ENCODE results near the gene DUSP8. TPM values are rescaled to one million over a fixed set of nuclear protein-coding genes. Genes with fewer than 3 reads are reported as not detected.
"Not testable (repeated sequence)": the region's sequence is repeated elsewhere in the genome, so short reads cannot be mapped to it uniquely, and the experiment has no call there.

The DUSP8 gene
- total RNA-seq, 2 experiments from 2014 or later, result 1.3 to 2.8 TPM

DNA sequence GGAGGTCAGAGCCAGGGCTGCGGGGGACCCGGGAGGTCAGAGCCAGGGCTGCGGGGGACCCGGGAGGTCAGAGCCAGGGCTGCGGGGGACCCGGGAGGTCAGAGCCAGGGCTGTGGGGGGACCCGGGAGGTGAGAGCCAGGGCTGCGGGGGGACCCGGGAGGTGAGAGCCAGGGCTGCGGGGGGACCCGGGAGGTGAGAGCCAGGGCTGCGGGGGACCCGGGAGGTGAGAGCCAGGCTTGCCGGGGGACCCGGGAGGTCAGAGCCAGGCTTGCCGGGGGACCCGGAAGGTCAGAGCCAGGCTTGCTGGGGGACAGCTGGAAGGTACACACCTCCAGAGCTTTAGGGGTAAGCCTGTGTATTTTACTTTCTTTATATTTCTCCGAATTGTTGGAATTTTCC lies 61.7 kb downstream of the DUSP8 start:
- H3K27me3 Mint-ChIP-seq; CTCF ChIA-PET; ATAC-seq; H3K4me3 Mint-ChIP-seq; H3K36me3 Mint-ChIP-seq (ENCODE audit: low read depth); POLR2A ChIA-PET; H3K9me3 Mint-ChIP-seq (ENCODE audit: low read depth); DNase-seq; H3K27ac Mint-ChIP-seq: not testable (repeated sequence)
- H3K4me1 Mint-ChIP-seq, result peaks cover 35% of the 10 kb centered on the region
- intact Hi-C loops (cut with DNase I, micrococcal nuclease), result loop anchor here (10.0 kb wide), 2 partner anchors 246 to 666 kb away; partner anchors contain the start of genes POLR2L (in 1 of the 2) and TSPAN4 (in 1 of the 2)

- DNase-seq (no peak), ATAC-seq (no peak)
- Mint-ChIP-seq H3K27me3 (no peaks in the 10 kb centered on the region), H3K36me3 (ENCODE audit: low read depth) (no peaks in the 10 kb centered on the region), H3K4me3 (no peak overlapping the region), H3K9me3 (ENCODE audit: low read depth) (no peaks in the 10 kb centered on the region), H3K27ac (no peak overlapping the region), H3K4me1 (peaks cover 32% of the 10 kb centered on the region)
- ChIA-PET POLR2A (no interaction called here), CTCF (no interaction called here)
- intact Hi-C loops (cut with DNase I, micrococcal nuclease), result loop anchor here (10.0 kb wide), 2 partner anchors 245 to 665 kb away; partner anchors contain the start of genes POLR2L (in 1 of the 2) and TSPAN4 (in 1 of the 2)
These were observed 62.3 kb downstream of the DUSP8 start for GRCh38 chr11:1509626-1510255.

DNA sequence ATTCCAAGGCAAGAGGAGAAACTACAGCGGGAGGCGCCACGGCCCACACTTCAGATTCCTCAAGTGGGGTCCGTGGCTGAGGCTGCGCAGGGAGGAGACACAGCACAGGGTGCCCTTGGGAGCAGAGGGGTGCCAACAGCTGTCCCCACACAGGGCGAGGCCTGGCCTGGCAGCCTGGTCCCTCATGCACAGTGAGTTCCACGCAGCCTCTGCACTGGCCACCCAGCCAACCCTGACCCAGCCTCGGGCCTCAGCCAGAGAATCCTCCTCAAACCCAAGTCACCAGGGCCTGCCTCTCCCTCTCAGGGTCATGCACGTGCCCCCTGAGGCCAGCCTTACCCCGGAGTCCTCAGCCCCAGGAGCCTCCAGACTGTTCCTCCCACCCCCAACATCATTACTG lies 63.1 kb downstream of the DUSP8 start:
- no peak for ATAC-seq
- no peaks in the 10 kb centered on the region for H3K9me3 Mint-ChIP-seq (ENCODE audit: low read depth)
- CTCF ChIA-PET, result no interaction called here
- H3K36me3 Mint-ChIP-seq (ENCODE audit: low read depth), result no peaks in the 10 kb centered on the region
- no peak for DNase-seq
- H3K27me3 Mint-ChIP-seq, result no peaks in the 10 kb centered on the region
- no peak overlapping the region for H3K27ac Mint-ChIP-seq
- intact Hi-C loops (cut with DNase I, micrococcal nuclease), result no loop called here
- POLR2A ChIA-PET, result no interaction called here
- H3K4me1 Mint-ChIP-seq, result peaks cover 30% of the 10 kb centered on the region
- no peak overlapping the region for H3K4me3 Mint-ChIP-seq

DNA sequence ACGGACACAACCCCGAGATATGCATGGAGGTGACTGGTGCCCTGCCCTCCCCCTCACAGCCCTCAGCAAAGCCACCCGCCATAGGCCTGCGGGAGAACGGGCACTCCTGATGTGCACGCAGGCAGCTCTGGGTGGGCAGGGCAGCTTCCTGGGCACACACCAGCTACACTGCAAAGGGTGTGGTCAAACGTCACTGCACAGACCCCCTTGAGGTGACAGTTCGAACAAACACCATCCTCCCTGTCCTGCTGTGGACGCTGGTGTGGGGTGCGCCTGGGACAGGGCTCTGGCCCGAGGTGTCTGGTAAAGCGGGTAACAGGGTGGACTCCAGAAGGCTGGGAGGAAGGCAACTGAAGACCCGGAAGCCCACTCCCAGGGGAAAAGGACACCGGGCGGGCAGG lies 63.6 kb downstream of the DUSP8 start:
- intact Hi-C loops (cut with DNase I, micrococcal nuclease), result no loop called here
- H3K27me3 Mint-ChIP-seq, result no peaks in the 10 kb centered on the region
- CTCF ChIA-PET, result no interaction called here
- no peak overlapping the region for H3K4me3 Mint-ChIP-seq
- H3K4me1 Mint-ChIP-seq, result peaks cover 28% of the 10 kb centered on the region
- DNase-seq, result no peak
- no peaks in the 10 kb centered on the region for H3K36me3 Mint-ChIP-seq (ENCODE audit: low read depth)
- POLR2A ChIA-PET, result no interaction called here
- no peaks in the 10 kb centered on the region for H3K9me3 Mint-ChIP-seq (ENCODE audit: low read depth)
- ATAC-seq, result no peak
- no peak overlapping the region for H3K27ac Mint-ChIP-seq

DNA sequence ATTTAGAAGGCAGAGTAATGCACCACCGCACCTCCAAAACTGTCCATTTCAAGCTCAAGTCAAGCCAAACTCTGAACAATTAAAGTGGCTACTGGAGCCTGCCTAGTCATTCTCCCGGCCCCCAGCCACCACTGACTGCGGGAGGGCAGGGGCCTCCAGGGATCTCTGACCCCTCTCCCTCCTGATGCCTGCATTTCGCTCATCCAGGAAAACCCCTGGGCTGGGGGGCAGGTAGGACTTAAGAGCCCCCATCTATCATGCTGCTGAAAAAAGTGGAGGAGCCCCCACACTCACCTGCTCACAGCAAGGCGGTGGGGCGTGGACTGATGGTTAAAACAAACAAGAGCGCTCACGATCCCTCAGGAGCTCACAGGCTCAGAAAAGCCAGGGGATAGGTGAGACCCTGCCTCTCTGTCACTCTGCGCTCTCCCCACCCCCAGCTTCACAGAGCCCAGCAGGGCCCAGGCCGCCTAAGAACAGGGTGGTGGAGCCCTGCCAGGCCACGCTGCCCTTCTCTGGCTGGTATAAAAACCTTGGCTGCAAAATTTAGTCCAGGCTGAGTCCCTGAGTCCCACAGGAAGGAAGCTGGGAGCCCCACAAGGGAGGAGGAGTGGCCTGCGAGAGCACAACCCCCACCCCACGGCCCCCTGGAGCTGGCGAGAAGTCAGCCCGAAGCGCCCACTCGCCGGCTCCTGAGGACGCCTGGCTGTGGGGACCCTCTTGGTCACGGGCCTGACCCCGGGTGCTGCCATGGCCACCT lies 64.5 kb downstream of the DUSP8 start:
- no peaks in the 10 kb centered on the region for H3K9me3 Mint-ChIP-seq (ENCODE audit: low read depth)
- H3K4me1 Mint-ChIP-seq, result peaks cover 23% of the 10 kb centered on the region
- H3K36me3 Mint-ChIP-seq (ENCODE audit: low read depth), result no peaks in the 10 kb centered on the region
- no peak for DNase-seq
- H3K4me3 Mint-ChIP-seq, result no peak overlapping the region
- ChIA-PET POLR2A (no interaction called here), CTCF (interaction anchor here (0.7 kb wide), 1 partner anchor 182 kb away, joined by 3 read pairs; no protein-coding TSS in a partner anchor)
- intact Hi-C loops (cut with DNase I, micrococcal nuclease), result no loop called here
- ATAC-seq, result no peak
- H3K27me3 Mint-ChIP-seq, result no peaks in the 10 kb centered on the region
- H3K27ac Mint-ChIP-seq, result no peak overlapping the region

DNA sequence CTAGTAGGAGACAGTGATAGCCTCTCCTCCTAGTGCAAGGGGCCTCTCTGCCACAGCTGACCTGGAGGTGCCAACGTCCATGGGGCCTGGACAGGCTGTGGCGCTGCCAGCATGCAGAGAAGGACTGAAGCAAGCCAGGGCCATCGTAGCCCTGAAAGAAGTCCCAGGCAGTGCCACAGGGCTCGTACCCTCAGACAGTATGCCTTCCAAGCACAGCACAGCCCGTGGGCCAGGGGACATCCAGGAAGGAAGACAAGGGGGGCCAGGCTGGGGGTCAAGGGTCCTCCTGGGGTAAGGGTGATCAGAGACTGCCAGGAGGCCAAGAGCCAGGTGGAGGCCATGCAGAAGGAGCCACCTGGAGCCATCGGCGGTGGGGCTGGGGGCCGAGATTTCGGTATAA lies 65.1 kb downstream of the DUSP8 start:
- CTCF ChIA-PET, result no interaction called here
- DNase-seq (no peak), ATAC-seq (no peak)
- Mint-ChIP-seq H3K4me1 (peaks cover 20% of the 10 kb centered on the region), H3K36me3 (ENCODE audit: low read depth) (no peaks in the 10 kb centered on the region), H3K9me3 (ENCODE audit: low read depth) (no peaks in the 10 kb centered on the region), H3K4me3 (no peak overlapping the region), H3K27ac (no peak overlapping the region), H3K27me3 (no peaks in the 10 kb centered on the region)
- intact Hi-C loops (cut with DNase I, micrococcal nuclease), result no loop called here
- POLR2A ChIA-PET, result no interaction called here

- Mint-ChIP-seq H3K36me3 (ENCODE audit: low read depth) (peaks cover 5% of the 10 kb centered on the region), H3K9me3 (ENCODE audit: low read depth) (no peaks in the 10 kb centered on the region), H3K27ac (no peak overlapping the region), H3K4me3 (no peak overlapping the region), H3K27me3 (no peaks in the 10 kb centered on the region), H3K4me1 (peaks cover 20% of the 10 kb centered on the region)
- ATAC-seq (no peak), DNase-seq (no peak)
- ChIA-PET CTCF (interaction anchor here (0.5 to 0.9 kb wide), 3 partner anchors 9 to 1714 kb away, joined by 3 read pairs; no protein-coding TSS in a partner anchor), POLR2A (no interaction called here)
- intact Hi-C loops (cut with DNase I, micrococcal nuclease), result no loop called here
These were observed 66.6 kb downstream of the DUSP8 start for GRCh38 chr11:1505480-1505879.

- peaks cover 5% of the 10 kb centered on the region for H3K36me3 Mint-ChIP-seq (ENCODE audit: low read depth)
- H3K27me3 Mint-ChIP-seq, result no peaks in the 10 kb centered on the region
- DNase-seq (no peak), ATAC-seq (no peak)
- ChIA-PET CTCF (interaction anchor here (0.9 kb wide), 1 partner anchor 9 kb away, joined by 3 read pairs; no protein-coding TSS in a partner anchor), POLR2A (no interaction called here)
- H3K4me1 Mint-ChIP-seq, result peaks cover 21% of the 10 kb centered on the region
- no peaks in the 10 kb centered on the region for H3K9me3 Mint-ChIP-seq (ENCODE audit: low read depth)
- H3K4me3 Mint-ChIP-seq, result no peak overlapping the region
- intact Hi-C loops (cut with DNase I, micrococcal nuclease), result no loop called here
- no peak overlapping the region for H3K27ac Mint-ChIP-seq
These were observed 67.3 kb downstream of the DUSP8 start for GRCh38 chr11:1504581-1505290.

- CTCF ChIA-PET, result interaction anchor here (0.6 kb wide), 1 partner anchor 91 kb away, joined by 4 read pairs; no protein-coding TSS in a partner anchor
- intact Hi-C loops (cut with DNase I, micrococcal nuclease), result no loop called here
- DNase-seq, result no peak
- H3K4me3 Mint-ChIP-seq, result no peak overlapping the region
- POLR2A ChIA-PET, result no interaction called here
- H3K36me3 Mint-ChIP-seq (ENCODE audit: low read depth), result peaks cover 5% of the 10 kb centered on the region
- peaks cover 16% of the 10 kb centered on the region for H3K4me1 Mint-ChIP-seq
- no peaks in the 10 kb centered on the region for H3K9me3 Mint-ChIP-seq (ENCODE audit: low read depth)
- no peak for ATAC-seq
- H3K27ac Mint-ChIP-seq, result no peak overlapping the region
- no peaks in the 10 kb centered on the region for H3K27me3 Mint-ChIP-seq
These were observed 67.9 kb downstream of the DUSP8 start for GRCh38 chr11:1504138-1504537.
